HG02938 (cell line): Measurements from ENCODE around the gene ANKS3.
"Not testable (repeated sequence)": the region's sequence is repeated elsewhere in the genome, so short reads cannot be mapped to it uniquely, and the experiment has no call there.

ENCODE experiments used
- ATAC-seq: cut with Tn5 transposase; IDR thresholded peaks from one replicate; pipeline ENCODE4 v1.9.1; 2021; ENCODE audit warnings: mild to moderate bottlenecking, moderate library complexity; ENCODE audit not compliant: unreplicated experiment

ANKS3 gene

GRCh38 chr16:4754865-4755264 is 20.8 kb upstream of the ANKS3 start:
- ATAC-seq = no peak

- ATAC-seq = no peak
Observed at GRCh38 chr16:4753227-4753626, 19.2 kb upstream of the ANKS3 start.

- no peak for ATAC-seq
Observed at GRCh38 chr16:4752351-4753100, 18.5 kb upstream of the ANKS3 start.

- ATAC-seq = no peak
Observed at GRCh38 chr16:4750896-4751295, 16.8 kb upstream of the ANKS3 start.

- no peak for ATAC-seq
Observed at GRCh38 chr16:4749700-4750257, 15.7 kb upstream of the ANKS3 start.

- no peak for ATAC-seq
Observed at GRCh38 chr16:4748682-4749411, 14.8 kb upstream of the ANKS3 start.

- ATAC-seq = no peak
Observed at GRCh38 chr16:4747906-4748681, 14.0 kb upstream of the ANKS3 start.

GRCh38 chr16:4746991-4747574 is 13.0 kb upstream of the ANKS3 start:
- no peak for ATAC-seq

- ATAC-seq = no peak
Observed at GRCh38 chr16:4746215-4746614, 12.1 kb upstream of the ANKS3 start.

- ATAC-seq = no peak
Observed at GRCh38 chr16:4745274-4745569, 11.2 kb upstream of the ANKS3 start.

- ATAC-seq = no peak
Observed at GRCh38 chr16:4744555-4745273, 10.6 kb upstream of the ANKS3 start.

GRCh38 chr16:4743226-4743878 is 9.3 kb upstream of the ANKS3 start:
- no peak for ATAC-seq

GRCh38 chr16:4738370-4738769 is 4.3 kb upstream of the ANKS3 start:
- not testable (repeated sequence) for ATAC-seq

- ATAC-seq = no peak
Observed at GRCh38 chr16:4737545-4737944, 3.5 kb upstream of the ANKS3 start.

GRCh38 chr16:4736546-4736945 is 2.5 kb upstream of the ANKS3 start:
- no peak for ATAC-seq

GRCh38 chr16:4734730-4735535 is 862 bp upstream of the ANKS3 start:
- ATAC-seq = peak; percentile 66

- peak; percentile 17 for ATAC-seq
Observed at GRCh38 chr16:4733747-4734062, 366 bp downstream of the ANKS3 start.

- ATAC-seq = no peak
Observed at GRCh38 chr16:4733211-4733742, 794 bp downstream of the ANKS3 start.

GRCh38 chr16:4729876-4730275 is 4.2 kb downstream of the ANKS3 start:
- ATAC-seq = no peak
